Testis (tissue), 2 donors: ENCODE data around the gene ATP13A2.

ENCODE experiments used
- POLR2A ChIP-seq: fragments of 450-650 bp; IDR thresholded peaks from one replicate; pipeline ENCODE4 v1.6.1; 2017; ENCODE audit warnings: antibody characterized with exemption, mild to moderate bottlenecking, moderate library complexity
- TF ChIP-seq, protein P1 (sequence below), 3 experiments: fragments of 450-650 bp in 2 of 3; fragments of 200-600 bp in 1 of 3; sonication (generic) in 1 of 3; IDR thresholded peaks; one replicate each; pipeline ENCODE4 v1.5.1; 2016 to 2019; ENCODE audit warnings: antibody characterized with exemption in 3 of 3, mild to moderate bottlenecking in 2 of 3, moderate library complexity in 1 of 3

DNA sequence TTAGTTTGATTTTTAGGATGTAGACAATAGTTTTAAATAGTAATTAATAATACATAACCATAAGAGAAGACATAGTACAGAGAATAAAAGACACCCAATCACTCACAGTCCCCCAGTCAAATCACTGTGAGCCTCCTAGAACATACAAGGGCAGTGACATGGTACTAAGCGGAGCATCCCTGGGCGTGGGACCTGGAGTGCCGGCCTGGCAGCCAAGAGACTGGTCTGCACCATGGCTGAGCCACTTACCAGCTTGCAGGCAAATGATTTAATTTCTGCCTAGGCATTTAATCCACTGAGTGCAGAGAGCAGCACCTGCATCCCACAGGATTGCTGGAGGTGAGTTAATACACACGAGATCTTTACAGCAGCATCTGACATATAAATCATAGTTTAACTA lies 21.8 kb upstream of the ATP13A2 start:
- TF ChIP-seq, protein P1, sequence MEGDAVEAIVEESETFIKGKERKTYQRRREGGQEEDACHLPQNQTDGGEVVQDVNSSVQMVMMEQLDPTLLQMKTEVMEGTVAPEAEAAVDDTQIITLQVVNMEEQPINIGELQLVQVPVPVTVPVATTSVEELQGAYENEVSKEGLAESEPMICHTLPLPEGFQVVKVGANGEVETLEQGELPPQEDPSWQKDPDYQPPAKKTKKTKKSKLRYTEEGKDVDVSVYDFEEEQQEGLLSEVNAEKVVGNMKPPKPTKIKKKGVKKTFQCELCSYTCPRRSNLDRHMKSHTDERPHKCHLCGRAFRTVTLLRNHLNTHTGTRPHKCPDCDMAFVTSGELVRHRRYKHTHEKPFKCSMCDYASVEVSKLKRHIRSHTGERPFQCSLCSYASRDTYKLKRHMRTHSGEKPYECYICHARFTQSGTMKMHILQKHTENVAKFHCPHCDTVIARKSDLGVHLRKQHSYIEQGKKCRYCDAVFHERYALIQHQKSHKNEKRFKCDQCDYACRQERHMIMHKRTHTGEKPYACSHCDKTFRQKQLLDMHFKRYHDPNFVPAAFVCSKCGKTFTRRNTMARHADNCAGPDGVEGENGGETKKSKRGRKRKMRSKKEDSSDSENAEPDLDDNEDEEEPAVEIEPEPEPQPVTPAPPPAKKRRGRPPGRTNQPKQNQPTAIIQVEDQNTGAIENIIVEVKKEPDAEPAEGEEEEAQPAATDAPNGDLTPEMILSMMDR (IDR thresholded peaks at IDR 0.05), result no peak
- TF ChIP-seq POLR2A, result no peak
